Renal pelvis (tissue), 4 donors: ENCODE data around the gene CACNA1D. TPM values are rescaled to one million over a fixed set of nuclear protein-coding genes. Genes with fewer than 3 reads are reported as not detected.

Experiments used
- DNase-seq: peaks from one replicate; pipeline ENCODE4 v3.0.0-alpha.2; 2013
- polyA plus RNA-seq, 3 donors: library from polyadenylated mRNA; unstranded; fragments of 120-200 nt; gene quantifications; one replicate each; pipeline ENCODE4 v1.2.1, GENCODE V29; 2013; ENCODE audit not compliant: insufficient read length in 3 of 3

The CACNA1D gene
- polyA plus RNA-seq, 3 donors: 10.8 to 17.7 (median 17.5) TPM

GRCh38 chr3:53748512-53749271 is 254.3 kb downstream of the CACNA1D start:
- DNase-seq: no peak

- no peak for DNase-seq
Measured at GRCh38 chr3:53749448-53749847, 255.0 kb downstream of the CACNA1D start.

GRCh38 chr3:53750253-53751210 is 256.1 kb downstream of the CACNA1D start:
- no peak for DNase-seq

GRCh38 chr3:53753518-53754183 is 259.2 kb downstream of the CACNA1D start:
- no peak for DNase-seq

GRCh38 chr3:53754325-53754724 is 259.9 kb downstream of the CACNA1D start:
- DNase-seq: no peak

- no peak for DNase-seq
Measured at GRCh38 chr3:53758846-53759245, 264.4 kb downstream of the CACNA1D start.

- DNase-seq: no peak
Measured at GRCh38 chr3:53763353-53763752, 268.9 kb downstream of the CACNA1D start.

GRCh38 chr3:53764026-53764775 is 269.8 kb downstream of the CACNA1D start:
- DNase-seq: no peak

- DNase-seq: no peak
Measured at GRCh38 chr3:53765753-53766152, 271.3 kb downstream of the CACNA1D start.

- DNase-seq: no peak
Measured at GRCh38 chr3:53766706-53767105, 272.3 kb downstream of the CACNA1D start.

GRCh38 chr3:53768478-53769459 is 274.4 kb downstream of the CACNA1D start:
- DNase-seq: no peak

- no peak for DNase-seq
Measured at GRCh38 chr3:53772562-53772961, 278.2 kb downstream of the CACNA1D start.

- DNase-seq: no peak
Measured at GRCh38 chr3:53773021-53773436, 278.6 kb downstream of the CACNA1D start.

- no peak for DNase-seq
Measured at GRCh38 chr3:53773611-53774368, 279.4 kb downstream of the CACNA1D start.

- DNase-seq: no peak
Measured at GRCh38 chr3:53774414-53774813, 280.0 kb downstream of the CACNA1D start.

- DNase-seq: no peak
Measured at GRCh38 chr3:53775018-53775417, 280.6 kb downstream of the CACNA1D start.

GRCh38 chr3:53775834-53776251 is 281.4 kb downstream of the CACNA1D start:
- peak; percentile 36 for DNase-seq

- no peak for DNase-seq
Measured at GRCh38 chr3:53776494-53777101, 282.2 kb downstream of the CACNA1D start.

GRCh38 chr3:53777468-53777867 is 283.1 kb downstream of the CACNA1D start:
- DNase-seq: no peak
